HG03469 (cell line): Measurements from ENCODE around the gene SNX9.
A peak's percentile ranks its signal among the peaks of the same experiment; 100 is the strongest.
"Not testable (repeated sequence)": the region's sequence is repeated elsewhere in the genome, so short reads cannot be mapped to it uniquely, and the experiment has no call there.

ENCODE experiments used
- ATAC-seq: cut with Tn5 transposase; IDR thresholded peaks from one replicate; pipeline ENCODE4 v1.9.1; 2021; ENCODE audit warnings: mild to moderate bottlenecking, moderate library complexity, moderate number of reproducible peaks; ENCODE audit not compliant: unreplicated experiment

Gene SNX9

DNA sequence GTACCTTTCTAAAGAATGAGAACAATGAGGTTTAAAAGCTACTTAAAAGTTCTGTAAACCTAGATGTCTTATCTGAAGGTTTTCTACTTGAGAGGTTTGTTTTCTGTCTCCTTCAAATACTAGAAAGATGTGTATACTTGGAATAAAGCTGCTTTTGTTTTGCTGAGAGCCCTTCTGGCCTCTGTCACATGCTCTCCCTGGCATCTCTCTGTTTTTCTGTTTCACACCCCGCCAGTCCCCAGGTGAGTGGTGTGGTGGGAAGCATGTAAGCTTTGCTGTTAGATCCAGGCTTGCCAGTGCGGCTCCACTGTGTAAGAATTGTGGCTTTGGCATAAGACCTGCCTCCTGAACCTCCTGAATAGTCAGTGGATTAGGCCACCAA lies 56.8 kb downstream of the SNX9 start:
- ATAC-seq, result peak; percentile 10

DNA sequence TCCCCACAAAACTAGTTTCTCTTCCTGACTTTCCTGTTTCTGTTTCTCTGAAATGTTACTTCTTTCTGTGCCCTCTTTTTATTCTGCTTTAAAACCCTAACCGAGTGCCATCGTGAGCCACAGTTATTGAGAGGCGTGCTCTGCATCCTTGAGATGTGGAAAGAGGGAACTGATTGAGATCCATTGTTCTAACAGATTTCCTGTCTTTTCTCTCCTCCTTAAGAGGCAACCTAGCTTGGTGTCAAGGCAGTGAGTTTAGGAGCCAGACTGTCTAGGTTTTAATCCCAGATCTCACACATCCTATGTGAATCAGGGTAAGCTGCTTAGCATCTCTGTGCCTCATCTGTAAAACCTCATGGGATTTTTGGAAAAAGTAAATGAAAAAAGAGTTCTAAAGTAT lies 57.5 kb downstream of the SNX9 start:
- no peak for ATAC-seq

DNA sequence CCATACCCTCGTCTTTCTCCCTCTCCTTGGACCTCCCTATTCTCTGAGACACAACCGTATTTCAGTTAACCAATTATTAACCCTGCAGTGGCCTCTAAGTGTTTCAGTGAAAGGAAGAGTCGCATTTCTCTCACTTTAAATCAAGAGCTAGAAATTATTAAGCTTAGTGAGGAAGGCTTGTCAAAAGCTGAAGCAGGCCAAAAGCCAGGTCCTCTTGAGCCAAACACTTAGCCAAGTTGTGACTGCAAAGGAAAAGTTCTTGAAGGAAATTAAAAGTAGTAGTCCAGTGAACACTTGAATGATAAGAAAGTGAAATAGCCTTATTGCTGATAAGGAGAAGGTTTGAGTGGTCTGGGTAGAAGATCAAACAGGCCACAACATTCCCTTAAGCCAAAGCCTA lies 58.3 kb downstream of the SNX9 start:
- no peak for ATAC-seq

DNA sequence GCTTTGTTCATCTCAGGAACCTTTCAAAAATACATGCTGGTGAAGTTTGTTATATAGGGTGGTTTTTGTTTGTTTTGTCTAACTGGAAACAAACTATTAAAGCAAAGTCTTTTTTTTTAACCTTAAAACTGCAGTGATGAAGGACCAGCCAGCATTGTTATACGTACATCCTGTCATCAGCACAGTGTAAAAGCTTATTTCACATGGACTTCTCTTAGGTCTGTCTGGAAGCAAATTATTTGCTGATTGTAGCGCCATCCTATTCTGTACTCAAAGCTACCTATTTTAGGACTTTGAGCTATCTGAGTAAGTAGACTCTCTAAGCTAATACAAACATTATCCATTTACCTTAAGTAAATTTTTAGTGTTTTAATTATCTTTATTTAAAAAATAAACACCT lies 61.7 kb downstream of the SNX9 start:
- ATAC-seq, result no peak

DNA sequence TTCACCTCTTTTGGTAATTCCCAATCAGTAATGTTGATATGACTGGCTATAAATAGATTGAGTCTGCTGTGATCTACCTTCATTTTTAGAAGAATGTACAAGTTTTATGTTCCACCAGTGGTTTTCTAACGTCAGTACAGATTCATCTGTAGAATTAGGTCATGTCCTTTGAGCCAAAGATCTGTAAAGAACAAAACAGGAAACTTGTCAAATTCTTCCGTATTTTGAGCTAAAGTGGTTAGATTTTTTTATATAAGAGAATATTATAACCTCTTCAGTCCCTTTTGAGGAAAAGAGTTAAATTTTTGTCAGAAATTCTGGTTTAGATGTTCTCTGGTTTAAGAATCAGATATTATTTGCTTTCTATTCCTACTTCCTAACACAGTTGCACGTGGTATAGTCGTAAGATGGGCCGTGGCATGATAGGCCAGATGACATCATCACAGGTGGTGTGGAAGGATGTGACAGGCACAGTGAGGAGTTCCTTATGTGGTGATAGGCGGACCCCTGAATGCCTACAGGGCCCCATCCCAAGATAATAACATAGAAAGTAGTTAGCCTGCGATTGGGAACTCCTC lies 62.3 kb downstream of the SNX9 start:
- no peak for ATAC-seq

DNA sequence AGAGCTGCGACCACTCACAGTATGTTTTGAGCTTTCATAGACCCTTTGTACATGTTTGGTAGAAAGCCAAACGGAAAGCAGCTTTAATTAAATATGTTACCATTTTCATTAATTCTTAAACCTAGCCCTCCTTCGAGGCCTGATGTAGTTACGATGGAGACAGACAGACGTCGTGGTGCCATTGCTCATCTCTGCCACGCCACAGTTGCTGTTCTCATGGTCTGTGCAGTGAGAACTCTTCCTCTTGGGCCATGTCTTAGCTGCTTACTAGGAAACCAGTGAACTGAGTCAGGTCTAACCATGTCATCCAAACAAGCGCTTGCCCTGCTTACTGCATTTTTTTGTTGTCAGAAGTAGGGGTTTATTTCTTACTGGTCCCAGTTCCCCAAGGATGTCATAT lies 62.8 kb downstream of the SNX9 start:
- ATAC-seq, result no peak

DNA sequence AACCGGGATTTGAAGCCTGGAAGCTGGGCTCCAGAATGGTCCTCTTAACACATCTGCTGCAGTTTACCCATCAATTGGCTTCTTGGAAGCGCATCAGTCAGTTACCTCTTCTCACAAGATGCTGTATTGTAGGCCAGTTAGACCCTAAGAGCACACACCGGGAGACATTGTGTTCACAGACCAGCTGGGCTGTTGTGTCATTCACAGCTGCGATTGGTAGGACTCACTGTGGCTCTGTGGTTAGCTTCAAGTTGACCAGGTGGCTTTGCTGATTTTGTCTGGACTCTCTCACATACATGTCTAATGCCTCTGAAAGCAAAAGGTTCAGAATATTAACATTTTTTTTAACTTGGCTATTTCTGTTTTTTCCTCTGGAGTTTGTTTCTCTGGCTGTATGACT lies 64.8 kb downstream of the SNX9 start:
- ATAC-seq, result no peak

DNA sequence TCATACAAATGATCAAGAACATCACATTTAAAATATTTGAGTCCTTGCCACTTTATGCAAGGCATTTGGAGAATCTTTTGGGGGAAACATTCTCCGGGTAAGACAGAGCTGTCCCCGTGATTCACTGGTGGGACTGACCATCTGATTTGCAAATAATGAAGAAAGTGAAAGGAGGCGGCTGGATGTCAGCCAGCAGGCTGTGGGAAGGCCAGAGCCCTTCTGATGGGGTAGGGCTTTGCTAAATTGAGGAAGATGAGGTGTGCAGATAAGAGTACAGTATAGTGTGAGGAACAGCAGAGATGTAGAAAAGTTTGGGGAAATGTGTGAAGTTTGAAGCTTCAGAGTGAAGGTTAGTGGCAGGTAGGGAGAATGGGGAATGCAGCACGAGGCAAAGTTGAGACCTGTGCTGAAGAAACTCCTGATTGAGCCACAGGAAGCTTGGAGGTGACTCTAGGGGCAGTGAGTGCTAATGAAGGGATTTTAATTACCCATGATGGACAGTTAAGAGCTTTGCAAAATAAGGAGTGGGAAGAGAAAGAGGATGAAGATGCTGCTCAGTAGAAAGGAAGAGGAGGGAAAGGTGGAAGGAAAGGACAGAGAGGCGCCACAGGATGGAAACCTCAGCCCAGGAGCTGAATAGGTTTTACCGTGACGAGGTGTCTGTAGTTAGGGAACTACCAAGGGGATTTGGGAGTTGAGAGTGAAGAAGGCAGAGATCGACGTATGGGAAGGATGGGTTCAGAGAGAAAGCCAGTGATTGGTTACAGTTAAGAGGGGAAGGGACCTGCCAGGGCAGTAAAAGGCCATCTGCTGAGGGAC lies 68.7 kb downstream of the SNX9 start:
- ATAC-seq, result no peak

DNA sequence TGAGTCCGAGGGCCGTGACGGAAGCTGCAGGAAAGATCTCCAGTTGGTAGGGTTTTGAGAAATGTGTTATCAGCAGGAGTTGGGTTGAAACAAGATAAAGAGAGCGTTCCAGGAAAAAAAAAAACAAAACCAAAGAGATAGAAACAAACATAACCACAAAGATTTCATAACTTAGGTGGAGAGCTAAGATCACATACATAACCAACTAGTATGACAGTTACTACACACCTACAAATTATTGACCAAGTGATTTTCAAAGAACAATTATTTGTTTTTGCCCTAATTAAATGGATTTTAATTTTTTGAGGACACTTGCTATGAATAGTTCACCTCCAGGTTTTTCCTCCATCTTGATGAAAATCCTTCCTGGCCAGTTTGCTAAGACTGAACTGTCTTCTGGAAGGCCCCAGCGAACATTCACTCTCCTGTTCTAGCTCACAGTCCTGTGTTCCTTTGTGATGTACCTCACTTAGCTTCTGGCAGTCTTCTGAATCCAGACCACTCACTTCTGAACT lies 69.4 kb downstream of the SNX9 start:
- no peak for ATAC-seq

DNA sequence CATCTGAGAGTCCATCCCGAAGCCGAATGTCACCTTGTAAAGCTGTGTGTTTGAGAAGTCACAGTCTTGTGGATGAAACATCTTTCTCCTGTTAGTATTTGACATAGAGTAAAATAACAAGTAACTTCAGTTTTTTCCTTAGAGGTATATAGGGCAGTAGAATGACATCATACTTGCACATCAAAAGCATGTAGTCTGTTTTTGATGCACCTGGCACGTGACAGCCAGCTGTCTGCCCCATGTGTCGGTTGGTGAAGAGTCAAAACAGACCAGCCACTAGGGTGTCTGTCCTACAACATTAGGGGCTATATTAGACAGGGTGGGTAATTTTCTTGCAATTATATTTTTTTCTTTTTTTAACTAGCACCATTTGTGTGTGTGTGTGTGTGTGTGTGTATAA lies 70.2 kb downstream of the SNX9 start:
- no peak for ATAC-seq

DNA sequence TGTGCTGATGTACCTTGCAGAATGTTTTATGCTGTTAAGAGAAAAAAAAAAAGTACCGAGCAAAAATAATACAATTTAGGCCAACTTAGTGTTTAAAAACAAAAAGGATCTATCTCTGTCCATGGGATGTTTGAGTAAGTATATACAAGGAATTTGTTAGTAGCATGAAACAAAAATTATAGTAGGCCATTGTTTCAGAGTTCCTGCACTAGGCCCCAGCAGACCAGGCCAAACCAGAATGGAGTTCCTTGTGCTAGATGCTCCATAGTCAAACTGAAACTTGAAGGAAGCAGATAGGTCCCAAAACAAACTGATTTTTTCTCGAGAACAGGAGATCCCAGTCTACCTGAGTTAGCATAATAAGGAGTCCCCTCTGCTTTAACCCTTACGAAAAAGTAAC lies 72.5 kb downstream of the SNX9 start:
- no peak for ATAC-seq

DNA sequence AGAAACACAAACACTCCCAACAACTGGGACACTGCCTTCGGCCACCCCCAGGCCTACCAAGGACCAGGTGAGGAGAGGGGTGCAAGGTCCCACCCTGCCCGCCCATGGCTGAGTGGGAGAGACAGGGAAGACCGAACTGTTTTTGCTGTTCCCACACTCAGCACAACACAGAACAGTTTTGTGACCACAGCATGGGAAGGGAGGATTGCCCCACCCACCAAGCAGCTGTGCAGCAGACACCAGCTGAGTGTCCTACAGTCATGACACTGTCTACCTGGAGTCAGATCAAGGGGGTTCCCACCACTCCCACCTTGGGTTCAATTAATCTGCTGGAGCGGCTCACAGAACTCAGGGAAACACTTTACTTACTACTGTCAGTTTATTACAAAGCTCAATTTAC lies 73.9 kb downstream of the SNX9 start:
- no peak for ATAC-seq

DNA sequence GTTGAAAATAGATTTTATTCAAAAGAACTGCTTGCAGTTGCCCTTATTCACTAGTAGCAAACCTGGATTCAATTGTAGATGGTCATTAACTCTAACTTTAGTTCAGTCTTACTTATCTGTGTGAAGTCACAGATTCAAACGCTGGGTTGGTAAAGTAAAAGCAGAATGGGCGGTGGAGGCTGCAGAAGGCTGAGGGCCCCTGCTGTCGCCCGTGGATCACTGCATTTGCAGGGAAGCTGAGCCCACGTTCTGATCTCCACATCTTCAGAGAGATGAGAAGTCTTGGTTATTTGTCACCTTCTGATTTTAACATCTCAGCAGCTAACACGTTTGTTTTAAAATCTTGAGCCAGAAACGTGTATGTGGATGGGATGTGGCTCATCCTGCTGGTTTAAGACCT lies 75.1 kb downstream of the SNX9 start:
- no peak for ATAC-seq

DNA sequence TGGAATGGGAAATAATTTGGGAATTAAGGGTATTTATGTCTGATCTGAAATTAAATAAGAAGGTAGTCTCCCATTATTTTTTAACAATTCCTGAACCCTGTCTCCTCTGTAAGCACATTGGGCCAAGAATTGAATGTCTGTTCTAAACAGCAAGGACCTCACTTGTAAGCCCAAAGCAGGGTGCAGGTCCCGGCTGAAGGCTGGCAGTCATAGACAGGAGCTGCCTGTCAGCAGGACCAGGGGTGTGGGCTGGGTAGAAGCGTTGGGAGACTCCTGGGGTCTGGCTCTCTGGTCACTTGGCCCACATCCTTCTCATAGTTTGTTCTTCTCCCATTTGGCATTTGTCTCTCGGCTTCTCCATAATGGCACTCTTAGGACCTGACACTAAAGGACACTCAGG lies 75.6 kb downstream of the SNX9 start:
- no peak for ATAC-seq

DNA sequence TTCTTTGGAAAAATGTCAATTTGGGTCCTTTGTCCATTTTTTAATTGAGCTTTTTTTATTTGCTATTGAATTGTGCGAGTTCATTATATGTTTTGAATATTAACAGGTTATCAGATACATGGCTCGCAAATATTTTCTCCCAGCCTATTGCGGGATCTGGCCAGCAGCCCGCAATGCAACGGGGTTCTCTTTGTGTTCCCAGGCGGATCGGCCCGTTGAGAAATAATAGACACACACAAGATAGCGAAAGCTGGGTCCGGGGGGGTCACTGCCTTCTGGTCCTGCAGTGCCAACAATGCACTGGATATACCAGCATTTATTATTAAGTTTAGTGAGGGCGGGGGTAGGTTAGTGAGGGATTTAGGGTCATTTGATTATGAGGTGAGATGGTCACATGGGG lies 77.2 kb downstream of the SNX9 start:
- not testable (repeated sequence) for ATAC-seq

DNA sequence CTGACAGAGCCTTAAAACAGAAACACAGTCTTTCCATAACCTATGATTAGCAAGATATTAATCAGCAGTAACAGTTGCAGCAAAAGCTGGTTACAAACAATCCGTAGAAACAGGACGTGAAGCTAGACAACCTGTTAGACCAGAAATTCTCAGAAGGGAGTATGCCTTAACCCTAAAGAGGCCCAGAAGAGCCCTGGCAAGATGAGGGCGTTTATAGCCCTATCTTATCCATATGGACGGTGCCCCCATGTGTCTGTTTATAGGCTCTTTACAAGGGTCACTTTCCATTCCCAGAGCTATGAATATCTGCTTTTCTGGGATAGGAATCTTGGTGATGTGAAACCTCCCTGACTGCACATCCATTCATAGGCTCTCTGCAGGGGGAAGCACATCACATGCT lies 77.7 kb downstream of the SNX9 start:
- not testable (repeated sequence) for ATAC-seq

DNA sequence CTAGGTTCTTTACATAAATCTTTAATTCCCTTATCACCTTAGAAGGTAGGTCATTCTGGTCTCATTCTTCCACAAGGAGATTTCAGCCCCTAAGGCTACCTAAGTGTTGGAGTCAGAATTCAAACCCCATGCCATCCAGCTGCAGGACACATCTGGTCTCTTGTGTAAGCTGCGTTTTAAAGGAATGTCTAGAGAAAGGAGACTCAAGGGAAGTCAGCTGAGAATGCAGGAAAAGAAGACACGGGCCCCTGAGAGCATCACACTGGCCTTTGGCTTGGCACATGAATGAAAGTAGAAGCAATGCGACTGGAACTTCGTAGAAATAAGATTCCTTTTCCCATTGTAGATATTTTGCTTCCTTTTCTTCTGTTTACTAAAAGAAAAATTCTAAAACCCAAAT lies 82.0 kb downstream of the SNX9 start:
- no peak for ATAC-seq

DNA sequence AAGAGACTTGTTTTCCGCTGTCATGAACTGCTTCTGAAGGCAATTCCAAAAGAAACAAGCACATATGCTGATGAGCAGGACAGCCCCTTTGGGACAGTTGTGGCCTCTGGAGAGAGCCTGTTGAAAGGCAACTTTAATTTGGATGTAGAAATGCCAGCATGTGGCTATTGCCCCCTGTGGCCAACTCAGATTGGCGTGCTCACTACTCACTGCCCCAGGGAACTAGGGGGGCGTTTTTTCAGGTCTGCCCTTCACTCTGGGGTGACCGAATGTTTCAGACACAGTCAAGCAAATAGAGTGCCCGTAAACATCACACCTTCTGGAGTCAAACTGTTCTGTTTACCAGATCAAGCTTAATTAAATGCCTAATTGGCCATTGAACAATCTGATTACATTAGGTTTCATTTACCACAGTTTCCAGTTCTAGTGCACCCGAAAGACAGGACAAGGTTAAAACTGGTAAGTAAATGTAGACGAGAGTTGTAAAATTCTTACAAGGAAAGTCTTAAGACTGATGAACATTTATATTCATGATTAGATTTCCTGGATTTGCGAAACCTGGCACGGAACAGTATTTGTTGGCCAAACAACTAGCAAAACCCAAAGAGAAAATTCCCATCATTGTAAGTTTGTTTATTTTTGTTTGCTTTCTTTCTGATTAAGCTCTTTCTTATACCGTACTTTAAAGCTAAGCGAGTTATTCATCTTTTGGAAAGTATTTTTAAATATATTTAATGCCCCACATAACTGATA lies 82.7 kb downstream of the SNX9 start:
- no peak for ATAC-seq

DNA sequence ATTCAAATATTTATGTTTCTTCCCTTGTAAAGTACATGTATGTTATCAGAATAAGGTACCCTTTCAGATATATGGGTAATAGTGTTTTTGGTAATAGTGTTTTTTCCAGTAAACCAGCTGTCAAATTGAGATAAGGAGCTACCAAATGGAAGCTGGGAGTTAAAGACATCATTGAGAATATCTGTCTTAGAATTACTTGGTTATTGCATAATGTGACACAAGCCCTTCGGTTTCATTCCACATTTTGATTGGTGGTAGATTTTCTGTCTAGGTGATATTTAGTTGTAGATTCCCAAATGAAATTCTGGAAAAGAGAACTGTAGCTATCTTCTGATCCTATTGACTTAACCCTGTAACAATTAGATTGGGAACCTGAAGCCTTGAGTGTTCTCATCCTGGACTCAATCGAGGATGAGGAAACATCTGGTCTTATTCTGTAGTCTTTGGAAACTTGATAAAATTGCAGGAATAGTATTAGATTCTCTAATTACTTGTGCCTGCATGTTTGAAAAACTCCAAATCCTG lies 83.6 kb downstream of the SNX9 start:
- no peak for ATAC-seq

DNA sequence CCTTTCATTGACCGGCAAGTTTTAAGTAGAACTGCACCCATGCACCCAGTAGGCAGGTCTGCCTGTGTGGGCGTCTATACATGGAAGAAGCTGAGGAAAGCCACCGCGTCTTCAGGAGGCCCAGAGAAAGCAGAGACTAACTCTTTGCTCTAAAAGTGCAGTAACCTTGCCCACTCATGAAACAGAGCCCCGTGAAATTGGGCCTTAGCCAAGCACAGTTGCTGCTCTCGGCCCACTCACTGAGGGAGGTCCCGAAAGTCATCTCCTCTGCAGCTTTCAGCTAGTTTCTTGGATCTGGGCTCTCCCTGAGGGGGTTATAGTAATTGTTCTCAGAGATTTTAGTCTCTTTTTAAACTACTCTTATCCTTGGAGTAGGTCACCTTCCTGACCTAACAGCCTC lies 84.6 kb downstream of the SNX9 start:
- ATAC-seq, result no peak

DNA sequence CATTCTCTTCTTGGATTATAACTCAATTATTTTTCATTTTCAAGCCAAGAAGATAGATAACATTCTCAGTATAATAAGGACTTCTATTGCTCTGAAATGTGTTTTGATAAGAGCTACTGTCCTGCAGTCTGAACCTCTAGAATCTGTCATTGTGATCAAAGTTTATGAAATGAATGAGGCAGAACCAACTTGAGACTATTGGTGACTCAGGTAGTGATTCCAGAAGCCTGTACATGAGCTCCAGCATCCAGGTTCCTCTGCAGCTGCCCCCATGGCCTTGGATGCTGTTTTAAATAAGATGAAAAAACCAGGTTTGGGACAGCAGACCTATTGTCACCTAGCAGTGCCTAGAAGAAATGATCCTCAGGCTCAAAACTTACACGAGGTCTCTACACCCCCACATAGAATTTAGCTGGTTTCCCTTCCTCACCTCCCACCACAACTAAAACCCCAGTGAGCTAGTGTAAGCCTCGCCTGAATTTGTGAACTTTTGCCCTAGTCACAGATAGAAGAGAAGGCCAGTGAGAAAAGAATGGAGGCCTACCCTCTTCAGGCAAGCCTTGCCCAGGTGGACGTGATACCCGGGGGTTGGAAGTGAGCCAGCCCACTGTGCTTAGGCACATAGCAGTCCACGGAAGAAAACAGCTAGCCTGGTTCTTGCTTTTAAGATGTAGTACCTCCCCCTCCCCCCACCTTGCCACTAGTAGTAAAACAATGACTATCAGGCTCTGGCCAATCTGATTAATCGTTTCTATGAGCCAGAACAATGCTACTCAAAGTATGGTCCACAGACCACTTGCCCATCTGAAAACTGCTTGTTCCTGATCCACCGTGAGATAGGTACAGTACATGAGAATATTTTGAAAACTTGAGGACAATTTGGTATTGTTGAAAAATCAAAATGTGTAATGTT lies 85.6 kb downstream of the SNX9 start:
- no peak for ATAC-seq
